ENCODE results near the gene TMEM89. TPM values are rescaled to one million over a fixed set of nuclear protein-coding genes. Genes with fewer than 3 reads are reported as not detected.

Gene TMEM89
- total and polyA plus RNA-seq, 2 of the 13 experiments (the other 11 are each of a cell fraction or from before 2014, with no cell fraction given): 0.31 to 0.59 TPM

DNA sequence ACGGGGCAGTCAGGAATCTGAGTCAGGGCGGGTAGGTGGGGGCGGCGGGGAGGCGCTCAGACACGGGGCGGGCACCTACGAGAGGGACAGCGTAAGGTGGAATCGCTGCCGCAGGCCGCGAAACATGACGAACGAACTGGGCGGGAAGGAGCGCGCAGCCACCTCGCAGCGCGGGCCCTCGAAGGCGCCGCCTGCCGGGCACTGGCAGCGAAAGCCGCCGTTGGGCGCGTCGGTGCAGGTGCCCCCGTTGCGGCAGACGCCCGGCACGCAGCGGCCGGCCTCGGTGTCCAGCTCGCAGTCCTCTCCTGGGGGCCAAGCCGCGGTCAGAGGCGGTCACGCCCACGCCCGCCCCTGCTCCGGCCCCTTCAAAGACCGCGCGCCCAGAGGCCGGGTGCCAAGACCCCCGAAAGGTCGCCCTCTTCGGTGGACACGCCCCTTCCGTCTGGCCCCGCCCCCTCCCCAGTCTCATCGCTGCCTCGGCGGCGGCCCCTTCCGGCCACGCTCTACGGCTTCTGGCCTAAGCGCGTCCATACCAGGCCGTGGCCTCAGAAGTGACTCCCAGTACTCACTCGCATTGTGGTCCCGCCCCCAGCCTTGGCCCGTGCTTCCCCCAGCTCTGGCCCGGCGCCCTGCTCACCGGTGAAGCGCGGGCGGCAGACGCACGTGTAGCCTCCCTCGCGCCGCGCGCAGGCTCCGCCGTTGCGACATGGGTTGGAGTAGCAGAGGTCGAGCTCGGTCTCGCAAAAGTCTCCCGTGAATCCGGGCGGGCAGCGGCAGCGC, 34.7 kb upstream of the TMEM89 start (continued):
- TF ChIP-seq, protein P1, sequence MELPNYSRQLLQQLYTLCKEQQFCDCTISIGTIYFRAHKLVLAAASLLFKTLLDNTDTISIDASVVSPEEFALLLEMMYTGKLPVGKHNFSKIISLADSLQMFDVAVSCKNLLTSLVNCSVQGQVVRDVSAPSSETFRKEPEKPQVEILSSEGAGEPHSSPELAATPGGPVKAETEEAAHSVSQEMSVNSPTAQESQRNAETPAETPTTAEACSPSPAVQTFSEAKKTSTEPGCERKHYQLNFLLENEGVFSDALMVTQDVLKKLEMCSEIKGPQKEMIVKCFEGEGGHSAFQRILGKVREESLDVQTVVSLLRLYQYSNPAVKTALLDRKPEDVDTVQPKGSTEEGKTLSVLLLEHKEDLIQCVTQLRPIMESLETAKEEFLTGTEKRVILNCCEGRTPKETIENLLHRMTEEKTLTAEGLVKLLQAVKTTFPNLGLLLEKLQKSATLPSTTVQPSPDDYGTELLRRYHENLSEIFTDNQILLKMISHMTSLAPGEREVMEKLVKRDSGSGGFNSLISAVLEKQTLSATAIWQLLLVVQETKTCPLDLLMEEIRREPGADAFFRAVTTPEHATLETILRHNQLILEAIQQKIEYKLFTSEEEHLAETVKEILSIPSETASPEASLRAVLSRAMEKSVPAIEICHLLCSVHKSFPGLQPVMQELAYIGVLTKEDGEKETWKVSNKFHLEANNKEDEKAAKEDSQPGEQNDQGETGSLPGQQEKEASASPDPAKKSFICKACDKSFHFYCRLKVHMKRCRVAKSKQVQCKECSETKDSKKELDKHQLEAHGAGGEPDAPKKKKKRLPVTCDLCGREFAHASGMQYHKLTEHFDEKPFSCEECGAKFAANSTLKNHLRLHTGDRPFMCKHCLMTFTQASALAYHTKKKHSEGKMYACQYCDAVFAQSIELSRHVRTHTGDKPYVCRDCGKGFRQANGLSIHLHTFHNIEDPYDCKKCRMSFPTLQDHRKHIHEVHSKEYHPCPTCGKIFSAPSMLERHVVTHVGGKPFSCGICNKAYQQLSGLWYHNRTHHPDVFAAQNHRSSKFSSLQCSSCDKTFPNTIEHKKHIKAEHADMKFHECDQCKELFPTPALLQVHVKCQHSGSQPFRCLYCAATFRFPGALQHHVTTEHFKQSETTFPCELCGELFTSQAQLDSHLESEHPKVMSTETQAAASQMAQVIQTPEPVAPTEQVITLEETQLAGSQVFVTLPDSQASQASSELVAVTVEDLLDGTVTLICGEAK (IDR thresholded peaks at IDR 0.05): no peak
- TF ChIP-seq, protein P1 (CRISPR knock-in tag; IDR thresholded peaks at IDR 0.05): no peak
- no peak; the same call in 1 of the 2 replicates for TF ChIP-seq ZFP91 (CRISPR knock-in tag; IDR thresholded peaks at IDR 0.05; ENCODE audit: borderline replicate concordance)
- no peak for TF ChIP-seq ZNF3 (CRISPR knock-in tag; IDR thresholded peaks at IDR 0.05)
- TF ChIP-seq, protein P2, sequence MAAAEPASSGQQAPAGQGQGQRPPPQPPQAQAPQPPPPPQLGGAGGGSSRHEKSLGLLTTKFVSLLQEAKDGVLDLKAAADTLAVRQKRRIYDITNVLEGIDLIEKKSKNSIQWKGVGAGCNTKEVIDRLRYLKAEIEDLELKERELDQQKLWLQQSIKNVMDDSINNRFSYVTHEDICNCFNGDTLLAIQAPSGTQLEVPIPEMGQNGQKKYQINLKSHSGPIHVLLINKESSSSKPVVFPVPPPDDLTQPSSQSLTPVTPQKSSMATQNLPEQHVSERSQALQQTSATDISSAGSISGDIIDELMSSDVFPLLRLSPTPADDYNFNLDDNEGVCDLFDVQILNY (CRISPR knock-in tag; conservative IDR thresholded peaks at IDR 0.05): peak; percentile 52; the same call in 1 of the 2 replicates
- TF ChIP-seq BATF2 (CRISPR knock-in tag; IDR thresholded peaks at IDR 0.05): no peak
- 0 out of 2 replicates have a peak, but pooled peaks have one; percentile 10 for TF ChIP-seq ELF3 (CRISPR knock-in tag; IDR thresholded peaks at IDR 0.05)
- TF ChIP-seq HMG20A (CRISPR knock-in tag; IDR thresholded peaks at IDR 0.05; ENCODE audit: borderline replicate concordance): no peak
- peak; percentile 80 for TF ChIP-seq TFDP2 (CRISPR knock-in tag; IDR thresholded peaks at IDR 0.05)
- TF ChIP-seq, protein P3, sequence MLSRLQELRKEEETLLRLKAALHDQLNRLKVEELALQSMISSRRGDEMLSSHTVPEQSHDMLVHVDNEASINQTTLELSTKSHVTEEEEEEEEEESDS (CRISPR knock-in tag; IDR thresholded peaks at IDR 0.05; ENCODE audit: borderline replicate concordance): no peak
- TF ChIP-seq GATAD1 (CRISPR knock-in tag; IDR thresholded peaks at IDR 0.05): 0 out of 2 replicates have a peak, but pooled peaks have one; percentile 16
- TF ChIP-seq, protein P4, sequence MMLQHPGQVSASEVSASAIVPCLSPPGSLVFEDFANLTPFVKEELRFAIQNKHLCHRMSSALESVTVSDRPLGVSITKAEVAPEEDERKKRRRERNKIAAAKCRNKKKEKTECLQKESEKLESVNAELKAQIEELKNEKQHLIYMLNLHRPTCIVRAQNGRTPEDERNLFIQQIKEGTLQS (CRISPR knock-in tag; IDR thresholded peaks at IDR 0.05): no peak
- no peak for TF ChIP-seq TBP (CRISPR knock-in tag; IDR thresholded peaks at IDR 0.05)
- peak; percentile 16; the same call in 1 of the 2 replicates for TF ChIP-seq SPEN (CRISPR knock-in tag; IDR thresholded peaks at IDR 0.05; ENCODE audit: low read depth)
- TF ChIP-seq ISL2 (CRISPR knock-in tag; IDR thresholded peaks at IDR 0.05): no peak
